DOHH2 (cell line): Measurements from ENCODE around the gene CHST13.
"Not testable (repeated sequence)": the region's sequence is repeated elsewhere in the genome, so short reads cannot be mapped to it uniquely, and the experiment has no call there.

Experiments
- H3F3A ChIP-seq: fragments of 200-600 bp; sonication (generic), shearing (Covaris generic); 2 replicates; pipeline ENCODE4 v1.6.0; 2016; ENCODE audit warnings: antibody characterized with exemption, mild to moderate bottlenecking; ENCODE audit not compliant: control insufficient read depth, insufficient read depth
- H3K27ac ChIP-seq: fragments of 200-600 bp; sonication (generic); 2 replicates; pipeline ENCODE4 v1.5.1; 2014; ENCODE audit warnings: low read depth, mild to moderate bottlenecking, low read length, moderate library complexity
- H3K27me3 ChIP-seq: fragments of 200-600 bp; sonication (generic); 2 replicates; pipeline ENCODE4 v1.6.1; 2014; ENCODE audit warnings: mild to moderate bottlenecking, low read length, mixed read lengths; ENCODE audit not compliant: control insufficient read depth
- H3K36me3 ChIP-seq: fragments of 200-600 bp; sonication (generic); 2 replicates; pipeline ENCODE4 v1.6.1; 2014; ENCODE audit warnings: mild to moderate bottlenecking, low read length, moderate library complexity, mixed read lengths; ENCODE audit not compliant: control insufficient read depth
- H3K4me1 ChIP-seq: fragments of 200-600 bp; sonication (generic); 2 replicates; pipeline ENCODE4 v1.6.1; 2014; ENCODE audit warnings: mild to moderate bottlenecking, low read length, mixed read lengths; ENCODE audit not compliant: control insufficient read depth
- H3K4me2 ChIP-seq: fragments of 200-600 bp; sonication (generic); 2 replicates; pipeline ENCODE4 v1.6.0; 2014; ENCODE audit warnings: mild to moderate bottlenecking, low read length, moderate library complexity
- H3K4me3 ChIP-seq: fragments of 200-600 bp; sonication (generic); 2 replicates; pipeline ENCODE4 v1.5.1; 2014; ENCODE audit warnings: mild to moderate bottlenecking, low read length, mixed read lengths
- H3K79me2 ChIP-seq: fragments of 200-600 bp; sonication (generic); 2 replicates; pipeline ENCODE4 v1.6.1; 2014; ENCODE audit warnings: mild to moderate bottlenecking, low read length, mixed read lengths; ENCODE audit not compliant: control insufficient read depth
- H3K9me2 ChIP-seq: fragments of 200-600 bp; sonication (generic); replicated peaks from 2 replicates; pipeline ENCODE4 v1.6.1; 2014; ENCODE audit warnings: mild to moderate bottlenecking, low read length, mixed read lengths; ENCODE audit not compliant: control insufficient read depth
- H3K9me3 ChIP-seq: fragments of 200-600 bp; sonication (generic); 2 replicates; pipeline ENCODE4 v1.6.1; 2014; ENCODE audit warnings: antibody characterized with exemption, low read length, mixed read lengths; ENCODE audit not compliant: control insufficient read depth, insufficient read depth
- H4K20me1 ChIP-seq: fragments of 200-600 bp; sonication (generic); 2 replicates; pipeline ENCODE4 v1.6.0; 2014; ENCODE audit warnings: low read depth, mild to moderate bottlenecking, antibody characterized with exemption, low read length, moderate library complexity; ENCODE audit not compliant: control insufficient read depth, insufficient read depth
- CTCF ChIP-seq: fragments of 200-600 bp; sonication (generic); IDR thresholded peaks from one replicate; pipeline ENCODE4 v1.5.1; 2014; ENCODE audit warnings: antibody characterized with exemption, mild to moderate bottlenecking, low read depth, low read length; ENCODE audit not compliant: poor library complexity, severe bottlenecking
- EZH2phosphoT487 ChIP-seq: fragments of 200-600 bp; sonication (generic); IDR thresholded peaks from 2 replicates; pipeline ENCODE4 v1.6.1; 2017; ENCODE audit warnings: borderline replicate concordance, mild to moderate bottlenecking, antibody characterized with exemption, low read length, moderate library complexity, mixed read lengths

Gene CHST13

GRCh38 chr3:126533506-126533905 is 9.6 kb downstream of the CHST13 start:
- Histone ChIP-seq H3K27ac (no peak overlapping the region), H3K4me1 (no peaks in the 10 kb centered on the region), H3K9me3 (no peaks in the 10 kb centered on the region), H3F3A (no peaks in the 10 kb centered on the region), H3K4me3 (no peak overlapping the region), H3K36me3 (no peaks in the 10 kb centered on the region), H3K9me2 (no peaks in the 10 kb centered on the region), H3K4me2 (no peak overlapping the region), H4K20me1 (no peaks in the 10 kb centered on the region), H3K27me3 (peaks cover 8% of the 10 kb centered on the region; the same call in 1 of the 2 replicates), H3K79me2 (no peaks in the 10 kb centered on the region)
- no peak for TF ChIP-seq CTCF
- no peak for TF ChIP-seq EZH2phosphoT487

GRCh38 chr3:126534716-126535115 is 10.8 kb downstream of the CHST13 start:
- not testable (repeated sequence) for H3K9me3 ChIP-seq, H3K4me1 ChIP-seq, H3K27ac ChIP-seq, H3K4me2 ChIP-seq, H4K20me1 ChIP-seq, H3K79me2 ChIP-seq, H3F3A ChIP-seq, H3K4me3 ChIP-seq, H3K27me3 ChIP-seq, H3K36me3 ChIP-seq, H3K9me2 ChIP-seq

- no peaks in the 10 kb centered on the region for H3F3A ChIP-seq
- TF ChIP-seq CTCF = no peak
- TF ChIP-seq EZH2phosphoT487 = no peak
- no peak overlapping the region for H3K27ac ChIP-seq
- no peaks in the 10 kb centered on the region for H3K4me1 ChIP-seq
- H3K4me3 ChIP-seq = no peak overlapping the region
- H3K36me3 ChIP-seq = no peaks in the 10 kb centered on the region
- no peaks in the 10 kb centered on the region for H3K79me2 ChIP-seq
- H3K9me2 ChIP-seq = no peaks in the 10 kb centered on the region
- no peaks in the 10 kb centered on the region for H4K20me1 ChIP-seq
- H3K27me3 ChIP-seq = peaks cover 8% of the 10 kb centered on the region; the same call in 1 of the 2 replicates
- no peak overlapping the region for H3K4me2 ChIP-seq
- H3K9me3 ChIP-seq = no peaks in the 10 kb centered on the region
These were observed 11.7 kb downstream of the CHST13 start for GRCh38 chr3:126535636-126536035.

- Histone ChIP-seq H3K9me2 (no peaks in the 10 kb centered on the region), H3K9me3 (no peaks in the 10 kb centered on the region), H3K36me3 (no peaks in the 10 kb centered on the region), H3K27me3 (peaks cover 8% of the 10 kb centered on the region; the same call in 1 of the 2 replicates), H3K4me2 (no peak overlapping the region), H3K4me3 (no peak overlapping the region), H3K27ac (no peak overlapping the region), H3F3A (no peaks in the 10 kb centered on the region), H3K79me2 (no peaks in the 10 kb centered on the region), H4K20me1 (no peaks in the 10 kb centered on the region), H3K4me1 (no peaks in the 10 kb centered on the region)
- TF ChIP-seq CTCF (no peak), EZH2phosphoT487 (no peak)
These were observed 12.2 kb downstream of the CHST13 start for GRCh38 chr3:126536126-126536525.
